NCI-H345 treated with DMSO at 0.1 percent for 48 hours (cell line): ENCODE results near the gene VAV1.
"Not testable (repeated sequence)": the region's sequence is repeated elsewhere in the genome, so short reads cannot be mapped to it uniquely, and the experiment has no call there.

Source experiments
- DNase-seq: peaks from one replicate; lab custom pipeline; 2025; ENCODE audit not compliant: unreplicated experiment; lab: John Stamatoyannopoulos, UW

VAV1 gene

DNA sequence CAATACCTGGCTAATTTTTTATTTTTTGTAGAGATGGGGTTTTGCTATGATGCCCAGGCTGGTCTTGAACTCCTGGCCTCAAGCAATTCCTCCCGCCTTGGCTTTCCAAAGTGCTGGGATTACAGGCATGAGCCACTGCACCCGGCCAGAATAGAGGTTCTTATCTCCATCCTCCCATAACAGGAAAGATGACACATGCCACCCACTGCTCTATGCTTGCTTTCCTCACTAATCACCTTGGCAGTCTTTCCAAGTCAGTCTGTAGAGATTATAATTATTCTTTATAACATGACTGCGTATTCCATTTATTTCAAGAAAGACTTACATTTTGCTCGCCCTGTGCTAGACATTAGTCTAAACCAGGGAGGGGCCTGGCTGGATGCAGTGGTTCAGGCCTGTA lies 6.7 kb downstream of the VAV1 start:
- no peak for DNase-seq

GRCh38 chr19:6787393-6787792 lies 14.9 kb downstream of the VAV1 start:
- no peak for DNase-seq

DNA sequence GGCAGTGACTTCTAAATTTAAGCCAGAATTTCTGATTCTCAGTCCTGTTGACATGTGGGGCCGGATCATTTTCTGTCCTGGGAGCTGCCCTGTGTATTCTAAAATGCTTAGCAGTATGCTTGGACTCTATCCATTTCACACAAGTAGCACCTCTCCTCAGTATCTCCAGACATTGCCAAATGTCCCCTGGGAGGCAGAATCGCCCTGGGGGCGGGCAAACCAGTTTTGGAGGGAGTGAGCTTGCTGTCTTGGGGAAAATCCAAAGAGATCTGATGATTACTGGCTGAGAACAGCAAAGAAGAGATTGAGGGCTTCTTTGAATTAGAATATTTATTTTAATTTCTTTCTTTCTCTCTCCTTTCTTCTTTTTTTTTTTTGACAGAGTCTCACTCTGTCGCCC lies 16.4 kb downstream of the VAV1 start:
- DNase-seq, result no peak

GRCh38 chr19:6790194-6791128 lies 18.0 kb downstream of the VAV1 start:
- no peak for DNase-seq

DNA sequence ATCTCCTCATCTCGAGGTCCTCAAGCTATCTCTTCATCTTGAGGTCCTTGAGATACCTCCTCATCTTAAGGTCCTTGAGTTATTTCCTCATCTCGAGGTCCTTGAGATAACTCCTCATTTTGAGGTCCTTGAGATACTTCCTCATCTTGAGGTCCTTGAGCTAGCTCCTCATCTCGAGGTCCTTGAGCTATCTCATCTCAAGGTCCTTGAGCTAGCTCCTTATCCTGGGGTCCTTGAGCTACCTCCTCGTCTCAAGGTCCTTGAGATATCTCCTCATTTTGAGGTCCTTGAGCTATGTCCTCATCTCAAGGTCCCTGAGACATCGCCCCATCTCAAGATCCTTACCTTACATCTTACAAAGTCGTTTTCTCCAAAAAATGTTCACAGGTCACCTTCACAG lies 18.7 kb downstream of the VAV1 start:
- DNase-seq, result no peak

DNA sequence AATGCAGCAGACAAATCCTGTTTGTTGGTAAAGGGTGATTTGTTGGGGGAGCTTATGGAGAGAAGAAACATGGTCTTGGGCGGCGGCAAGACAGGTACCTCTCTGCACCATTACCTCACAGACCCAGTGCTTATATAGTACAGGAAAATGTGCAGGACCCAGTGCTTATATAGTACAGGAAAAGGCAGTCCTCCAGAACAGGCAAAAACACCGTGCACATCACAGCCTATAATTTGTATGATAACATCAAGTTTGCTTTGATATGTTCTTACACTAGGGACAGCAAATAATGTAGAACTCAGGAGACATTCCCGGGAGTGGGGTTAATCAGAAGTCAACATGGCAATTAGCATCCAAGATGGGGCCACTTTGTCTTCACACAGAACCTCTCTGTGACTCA lies 20.9 kb downstream of the VAV1 start:
- no peak for DNase-seq

- DNase-seq, result no peak
Observed at GRCh38 chr19:6793973-6794372, 21.5 kb downstream of the VAV1 start.

GRCh38 chr19:6794686-6795431 lies 22.4 kb downstream of the VAV1 start:
- DNase-seq, result no peak

DNA sequence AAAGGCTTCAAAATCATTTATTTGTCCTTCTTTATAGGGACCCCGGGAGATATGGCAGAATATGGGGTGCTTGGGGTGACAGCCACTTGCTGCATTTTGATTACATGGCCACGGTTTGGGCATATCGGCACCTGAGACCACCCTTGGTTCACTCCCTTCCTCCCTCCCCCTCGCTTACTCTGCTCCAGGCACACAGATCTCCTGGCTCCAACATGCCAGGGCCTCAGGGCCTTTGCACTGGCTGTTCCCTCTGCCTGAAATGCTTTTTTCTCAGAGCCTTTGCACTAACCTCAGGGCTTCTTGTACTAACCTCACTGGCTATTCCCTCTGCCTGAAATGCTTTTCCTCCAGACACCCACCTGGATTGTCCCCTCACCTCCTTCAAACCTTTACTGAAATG lies 23.8 kb downstream of the VAV1 start:
- no peak for DNase-seq

GRCh38 chr19:6797646-6798045 lies 25.1 kb downstream of the VAV1 start:
- no peak for DNase-seq

- DNase-seq, result not testable (repeated sequence)
Observed at GRCh38 chr19:6800160-6800790, 27.8 kb downstream of the VAV1 start.

- no peak for DNase-seq
Observed at GRCh38 chr19:6800991-6801484, 28.5 kb downstream of the VAV1 start.

DNA sequence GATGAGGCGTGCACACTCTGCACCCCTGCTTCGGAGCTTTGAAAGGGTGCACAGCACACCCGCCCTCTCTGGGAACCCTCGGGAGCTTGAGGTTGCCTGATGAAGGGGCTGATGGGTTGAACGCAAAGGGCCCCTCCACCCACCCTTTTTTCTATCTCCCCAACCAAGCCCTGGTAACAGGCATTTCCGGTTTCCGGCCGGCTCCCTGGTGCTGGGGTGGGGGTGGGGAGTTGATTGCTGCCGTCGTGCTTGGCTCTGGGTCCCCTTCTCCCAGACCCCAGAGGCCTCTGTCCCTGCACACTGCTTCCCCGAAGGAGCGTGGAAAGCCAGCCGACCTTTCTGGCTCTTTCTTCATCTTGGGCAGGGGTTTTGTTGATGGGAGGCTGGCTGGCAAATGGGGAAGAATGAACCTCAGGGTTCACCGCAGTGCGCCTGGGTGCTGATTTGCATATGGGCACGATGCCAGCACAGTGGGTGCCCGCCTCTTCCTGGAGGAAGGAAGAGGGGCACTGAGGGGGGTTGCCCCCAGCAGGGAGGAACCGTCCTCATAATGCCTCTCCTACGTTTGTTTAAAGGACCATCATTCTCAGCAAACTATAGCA lies 29.1 kb downstream of the VAV1 start:
- no peak for DNase-seq

DNA sequence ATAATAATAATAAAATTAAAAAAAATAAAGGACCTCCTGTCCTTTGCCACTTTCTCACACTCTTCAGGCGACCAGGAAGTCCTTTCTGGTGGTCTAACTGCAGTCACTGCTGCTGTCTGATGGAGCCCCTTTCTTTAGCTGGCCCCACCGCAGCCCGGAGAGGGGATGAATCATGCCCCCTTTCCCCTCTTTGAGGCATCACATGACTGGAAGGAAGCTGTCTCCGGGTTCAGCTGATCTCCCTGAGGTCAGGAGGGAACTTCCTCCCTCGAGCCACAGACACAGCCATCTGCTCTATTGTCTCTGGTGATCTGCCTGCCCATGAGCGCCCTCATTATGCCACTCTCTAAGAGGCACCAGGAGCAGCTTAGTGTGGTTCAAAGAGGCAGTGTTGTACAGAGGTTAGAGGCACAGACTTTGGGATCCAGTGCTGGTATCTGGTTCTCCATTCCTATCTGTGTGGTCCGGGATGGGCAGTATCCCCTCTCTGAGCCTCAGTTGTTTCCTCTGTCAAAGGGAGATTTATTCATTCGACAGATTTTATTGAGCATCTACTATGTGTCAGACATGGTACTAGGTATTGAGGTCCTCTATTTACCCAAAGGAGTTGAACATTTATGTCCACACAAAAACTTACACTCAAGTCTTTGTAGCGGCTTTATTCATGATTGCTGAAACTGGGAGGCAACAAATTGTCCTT lies 30.0 kb downstream of the VAV1 start:
- DNase-seq, result no peak

DNA sequence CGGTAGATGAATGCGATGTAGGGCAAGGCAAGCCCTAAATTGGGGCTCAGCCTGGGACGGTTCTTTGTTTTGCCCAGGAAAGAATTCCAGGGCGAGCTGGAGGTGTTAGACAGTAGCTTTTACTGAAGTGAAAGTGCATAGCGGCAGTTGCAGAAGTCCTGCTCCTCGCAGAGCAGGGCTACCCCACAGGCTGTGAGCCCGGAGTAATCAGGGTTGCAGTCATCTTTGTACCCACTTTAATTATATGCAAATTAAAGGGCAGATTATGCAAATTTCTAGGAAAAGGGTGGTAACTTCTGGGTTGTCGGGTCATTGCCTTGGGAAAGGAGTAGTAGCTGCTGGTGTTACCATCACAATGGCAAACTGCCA lies 30.5 kb downstream of the VAV1 start:
- DNase-seq, result no peak

- no peak for DNase-seq
Observed at GRCh38 chr19:6806488-6806887, 34.0 kb downstream of the VAV1 start.

DNA sequence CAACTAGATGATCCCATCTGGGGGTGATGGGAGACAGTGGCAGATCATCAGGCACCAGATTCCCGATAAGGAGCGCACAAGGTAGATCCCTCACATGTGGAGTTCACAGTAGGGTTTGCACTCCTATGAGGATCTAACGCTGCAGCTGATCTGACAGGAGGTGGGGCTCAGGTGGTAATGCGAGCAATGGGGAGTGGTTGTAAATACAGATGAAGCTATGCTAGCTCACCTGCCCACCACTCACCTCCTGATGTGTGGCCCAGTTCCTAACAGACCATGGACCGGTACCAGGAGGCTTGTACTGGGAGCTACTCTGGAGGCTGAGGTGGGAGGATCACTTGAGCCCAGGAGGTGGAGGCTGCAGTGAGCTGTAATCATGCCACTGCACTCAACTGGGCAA lies 34.8 kb downstream of the VAV1 start:
- DNase-seq, result no peak

GRCh38 chr19:6808494-6808893 lies 36.0 kb downstream of the VAV1 start:
- DNase-seq, result no peak

- no peak for DNase-seq
Observed at GRCh38 chr19:6809262-6809661, 36.8 kb downstream of the VAV1 start.

GRCh38 chr19:6811378-6811777 lies 38.9 kb downstream of the VAV1 start:
- DNase-seq, result no peak

DNA sequence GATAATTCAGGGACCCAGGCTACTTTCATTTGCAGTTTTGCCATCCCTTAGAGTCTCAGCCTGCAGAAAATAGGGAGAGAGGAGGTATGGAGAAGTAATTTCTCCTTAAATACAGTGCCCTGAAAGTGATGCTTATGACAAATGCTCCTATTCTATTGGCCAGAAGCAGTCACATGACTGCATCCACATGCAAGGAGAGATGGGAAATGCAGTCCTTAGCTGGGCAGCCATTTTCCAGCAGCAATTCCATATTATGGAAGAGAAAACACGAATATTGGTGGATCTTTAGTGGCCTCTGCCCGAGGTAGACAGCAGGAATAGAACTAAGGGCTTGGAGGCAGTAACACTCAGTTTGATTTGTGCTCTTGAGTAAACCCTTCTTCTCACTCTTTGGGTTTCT lies 39.4 kb downstream of the VAV1 start:
- no peak for DNase-seq
